DMS153 treated with DMSO at 0.1 percent for 48 hours (cell line): ENCODE data around the gene OR56A5.
"Not testable (repeated sequence)": the region's sequence is repeated elsewhere in the genome, so short reads cannot be mapped to it uniquely, and the experiment has no call there.

Source experiments
- DNase-seq: peaks from one replicate; lab custom pipeline; 2025; ENCODE audit not compliant: unreplicated experiment; lab: John Stamatoyannopoulos, UW

Gene OR56A5, protein sequence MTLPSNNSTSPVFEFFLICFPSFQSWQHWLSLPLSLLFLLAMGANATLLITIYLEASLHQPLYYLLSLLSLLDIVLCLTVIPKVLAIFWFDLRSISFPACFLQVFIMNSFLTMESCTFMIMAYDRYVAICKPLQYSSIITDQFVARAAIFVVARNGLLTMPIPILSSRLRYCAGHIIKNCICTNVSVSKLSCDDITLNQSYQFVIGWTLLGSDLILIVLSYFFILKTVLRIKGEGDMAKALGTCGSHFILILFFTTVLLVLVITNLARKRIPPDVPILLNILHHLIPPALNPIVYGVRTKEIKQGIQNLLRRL

DNA sequence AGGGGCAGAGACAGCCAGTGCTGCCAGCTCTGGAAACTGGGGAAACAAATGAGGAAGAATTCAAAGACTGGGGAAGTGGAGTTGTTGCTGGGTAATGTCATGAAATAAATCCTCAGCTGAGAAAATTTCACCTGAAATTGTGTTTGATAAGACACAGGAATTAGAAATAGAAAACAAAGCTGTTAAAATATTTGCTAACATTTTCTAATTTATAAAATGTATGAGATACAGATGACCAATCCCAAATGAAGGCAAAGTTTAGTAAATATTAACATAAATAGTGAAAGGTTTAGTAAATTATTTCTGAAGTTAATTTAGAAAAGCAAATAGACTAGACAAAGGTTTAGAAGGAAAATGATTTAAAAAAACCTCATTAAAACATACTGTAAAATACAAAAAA, at the start of gene OR56A5:
Gene OR56A5 (minus strand): TSS at position 101 of the 400 bp plus-strand sequence. CDS start 0 bp downstream, at position 101.
- DNase-seq: no peak

DNA sequence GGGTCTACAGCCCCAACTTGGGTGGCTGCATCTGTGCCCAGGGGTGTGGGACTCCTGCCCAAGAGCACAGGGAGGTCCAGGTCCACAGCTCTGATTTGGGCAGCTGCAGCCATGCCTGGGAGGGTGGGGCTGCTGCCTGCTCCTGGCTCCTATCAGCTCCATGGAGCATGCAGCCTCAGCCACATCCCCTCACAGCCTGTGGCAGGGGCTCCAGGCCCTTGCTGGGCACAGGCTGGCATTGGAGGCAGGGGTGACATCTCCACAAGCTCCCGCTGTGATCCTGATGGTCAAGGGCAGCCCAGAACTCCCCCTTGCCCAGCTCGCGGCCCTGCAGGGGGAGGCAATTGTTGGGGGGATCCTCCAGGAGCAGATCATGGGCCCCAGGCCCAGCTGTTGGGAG, 44.7 kb upstream of the OR56A5 start:
- DNase-seq: no peak

DNA sequence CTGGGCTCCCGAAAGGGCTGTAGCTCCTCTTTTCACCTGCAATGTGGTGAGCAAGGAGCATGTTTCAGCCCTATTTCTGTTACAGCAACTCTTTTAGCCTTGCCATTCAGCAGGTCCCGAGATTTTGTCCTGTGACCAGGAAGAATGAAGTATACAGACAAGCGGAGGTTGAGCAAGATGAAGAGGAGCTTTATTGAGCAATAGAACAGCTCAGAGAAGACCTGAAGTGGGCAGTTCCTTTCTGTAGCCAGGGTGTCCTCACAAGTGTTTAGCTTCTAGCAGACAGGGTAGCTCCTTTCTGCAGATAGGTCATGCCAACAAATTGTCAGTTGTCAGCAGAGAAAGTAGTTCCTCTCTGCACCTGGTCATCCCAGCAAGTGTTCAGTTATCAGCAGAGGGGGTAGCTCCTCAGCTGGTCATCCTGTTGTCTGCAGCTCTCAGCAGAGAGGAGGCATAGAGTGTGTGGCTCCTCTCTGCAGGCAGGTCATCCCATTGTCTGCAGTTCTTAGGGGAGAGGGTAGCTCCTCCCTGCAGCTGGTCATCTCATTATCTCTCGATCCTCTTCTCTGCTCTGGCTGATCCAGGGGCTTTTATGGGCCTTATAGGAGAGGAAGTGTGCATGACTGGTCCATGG, 43.9 kb upstream of the OR56A5 start:
- no peak for DNase-seq

DNA sequence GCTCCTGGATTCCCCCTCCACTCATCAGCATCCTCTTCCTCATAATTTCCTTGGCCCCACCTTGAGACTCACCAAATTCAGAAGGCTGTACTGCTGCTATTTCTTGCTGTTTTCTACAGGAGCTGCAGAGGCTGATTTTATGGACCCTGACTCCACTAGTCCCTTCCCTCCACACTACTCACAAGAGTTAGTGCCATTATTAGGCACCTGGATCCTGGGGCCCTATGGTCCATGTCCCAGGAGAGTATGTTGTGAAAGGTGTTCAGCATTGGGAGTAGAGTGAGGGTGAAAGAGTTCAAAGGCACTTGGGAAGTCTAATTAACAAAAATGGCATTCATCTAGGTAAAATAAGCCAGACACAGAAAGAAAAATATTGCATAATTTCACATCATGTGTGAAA, 38.6 kb upstream of the OR56A5 start, which contains the start of gene OR56A4:
Gene OR56A4 (minus strand): TSS at position 101 of the 400 bp plus-strand sequence. CDS start 3,954 bp downstream, outside the sequence.
- DNase-seq: no peak

DNA sequence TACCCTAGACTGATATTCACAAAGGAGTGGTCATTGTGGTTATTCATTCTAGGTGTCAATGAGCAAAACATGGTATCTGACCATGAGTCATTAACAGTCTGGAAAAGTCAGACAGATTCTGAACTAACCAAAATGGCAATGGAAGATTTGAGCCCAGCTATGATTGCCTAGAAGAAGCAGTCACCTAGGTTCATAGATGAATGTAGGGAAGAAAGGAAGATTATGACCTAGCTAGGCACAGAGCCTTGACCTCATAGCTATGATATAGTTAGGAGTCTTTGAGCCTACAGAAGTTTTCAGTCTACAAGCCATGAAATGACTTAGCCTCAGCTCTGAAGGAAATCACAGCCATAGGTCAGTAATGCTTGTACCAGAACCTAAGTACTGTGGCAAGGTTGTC, 38.1 kb upstream of the OR56A5 start:
- DNase-seq: no peak

DNA sequence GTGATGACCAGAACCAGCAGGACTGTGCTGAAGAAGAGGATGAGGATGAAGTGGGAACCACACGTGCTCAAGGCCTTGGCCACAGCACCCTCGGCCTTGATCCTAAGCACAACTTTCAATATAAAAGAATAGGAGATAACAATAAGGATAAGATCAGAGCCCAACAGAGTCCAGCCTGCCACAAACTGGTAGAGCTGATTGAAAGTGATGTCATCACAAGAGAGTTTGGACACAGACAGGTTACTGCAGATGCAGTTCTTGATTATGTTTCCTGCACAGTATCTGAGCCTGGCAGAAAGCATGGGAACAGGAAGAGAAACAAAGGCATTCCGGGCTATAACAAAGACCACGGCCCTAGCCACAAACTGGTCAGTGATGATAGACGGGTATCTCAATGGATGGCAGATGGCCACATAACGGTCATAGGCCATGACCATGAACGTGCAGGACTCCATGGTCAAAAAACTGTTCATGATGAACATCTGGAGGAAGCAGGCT, 34.0 kb upstream of the OR56A5 start:
- DNase-seq: no peak

DNA sequence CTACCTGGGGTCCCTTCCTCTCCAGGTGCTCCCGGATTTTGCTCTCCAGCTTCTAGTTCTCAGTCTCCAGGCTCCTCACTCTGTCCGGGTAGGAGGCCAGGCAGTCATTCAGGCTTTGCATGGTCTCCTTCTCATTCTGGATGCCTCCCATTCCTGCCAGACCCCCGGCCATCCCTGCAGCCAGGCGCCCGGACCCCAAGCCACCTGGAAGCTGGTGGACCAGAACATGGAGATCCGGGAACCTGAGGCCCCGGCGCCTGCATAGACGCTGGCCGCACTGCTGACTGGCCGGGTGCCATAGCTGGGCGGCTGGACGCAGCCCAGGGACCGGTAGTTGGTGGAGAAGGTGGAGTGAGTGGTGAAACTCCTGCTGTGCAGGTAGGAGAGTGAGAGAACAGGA, 26.5 kb upstream of the OR56A5 start:
- DNase-seq: no peak

DNA sequence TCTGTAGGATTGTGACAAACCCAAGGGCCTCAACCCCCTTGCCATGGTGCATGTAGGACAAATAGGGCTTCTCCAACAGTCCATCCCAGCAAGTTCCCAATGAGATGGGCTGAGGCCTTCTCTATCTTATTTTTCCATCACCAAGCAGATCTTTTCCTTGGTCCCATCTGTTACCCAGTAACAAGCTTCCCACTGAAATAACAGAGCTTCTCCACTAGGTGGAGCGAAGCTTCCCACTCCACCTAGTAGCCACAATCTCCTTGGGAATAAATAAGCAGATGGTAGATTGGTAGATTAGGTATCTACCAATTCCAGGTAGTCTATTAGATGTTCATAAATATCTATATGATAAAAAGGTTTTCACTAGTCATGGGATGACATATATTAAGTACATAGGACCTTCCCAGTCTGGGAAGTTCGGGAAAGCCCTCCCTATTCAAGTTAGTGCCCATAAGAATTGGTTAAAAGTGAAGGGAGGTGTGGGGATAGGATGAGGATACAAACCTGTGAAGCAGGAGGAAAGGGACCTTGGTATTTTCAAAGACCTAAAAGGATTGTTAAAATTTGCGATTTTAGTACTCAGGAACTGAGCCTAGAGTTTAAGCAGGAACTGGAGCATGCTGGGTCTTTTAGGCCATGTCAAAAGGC, 24.4 kb upstream of the OR56A5 start:
- peak; percentile 1 for DNase-seq

DNA sequence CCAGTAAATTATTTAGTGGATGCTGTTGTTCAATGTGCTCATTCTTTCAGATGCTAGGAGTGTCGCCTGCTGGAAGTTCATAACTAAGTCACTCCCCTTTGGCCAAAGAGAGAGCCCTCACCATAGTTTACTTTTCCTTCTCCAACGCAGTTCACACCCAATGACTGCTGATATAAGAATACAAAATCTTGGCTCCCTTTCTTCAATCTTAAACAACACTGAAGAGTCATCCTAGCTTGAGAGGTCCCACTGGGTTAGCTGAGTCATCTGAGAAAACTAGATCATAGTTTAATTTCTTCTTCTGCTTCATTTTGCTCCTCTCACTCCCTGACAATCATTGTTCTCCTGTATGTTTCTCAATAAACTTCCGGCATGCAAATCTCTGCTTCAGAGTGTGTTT, 23.9 kb upstream of the OR56A5 start:
- DNase-seq: no peak

DNA sequence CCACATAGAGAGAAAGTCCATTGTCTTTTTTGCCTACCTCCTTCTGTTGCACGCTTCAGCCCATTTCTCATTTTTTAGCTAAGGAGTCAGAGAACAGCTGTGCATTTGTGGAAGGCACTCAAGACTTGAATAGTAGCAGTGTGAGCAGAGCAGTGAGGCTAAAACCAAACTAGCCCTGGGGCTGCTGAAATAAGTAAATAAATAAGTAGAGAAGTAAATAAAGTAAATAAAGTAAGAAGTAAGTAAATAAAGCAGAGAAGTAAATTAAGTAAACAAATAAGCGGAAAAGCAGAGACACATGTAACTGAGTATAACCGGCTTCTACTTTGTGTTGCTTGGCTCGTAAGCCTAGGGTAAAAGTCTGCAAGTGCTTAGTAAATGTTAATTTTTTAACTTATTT, 20.9 kb upstream of the OR56A5 start:
- no peak for DNase-seq

DNA sequence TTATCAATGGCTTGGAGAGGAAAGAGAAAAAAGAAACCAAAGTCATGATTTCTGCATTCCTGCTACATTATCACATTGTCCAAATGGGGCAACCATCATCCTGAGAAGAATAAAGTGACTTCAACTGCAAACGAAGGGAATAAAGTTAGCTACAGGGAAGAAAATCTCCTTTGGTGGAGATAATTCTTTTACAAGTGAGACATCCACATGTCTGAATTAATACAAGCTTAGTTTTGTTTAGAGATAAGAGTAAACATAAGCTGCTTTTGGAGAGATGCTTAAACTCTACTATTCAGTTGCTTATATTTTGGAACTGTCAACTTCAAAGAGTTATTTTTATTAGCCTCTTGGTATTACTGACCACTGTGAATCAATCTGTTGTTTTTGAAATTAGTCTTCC, 18.6 kb upstream of the OR56A5 start, which contains the start of gene OR52L1:
Gene OR52L1 (minus strand): TSS at position 101 of the 400 bp plus-strand sequence. CDS start 55 bp downstream, at position 46.
- DNase-seq: no peak

DNA sequence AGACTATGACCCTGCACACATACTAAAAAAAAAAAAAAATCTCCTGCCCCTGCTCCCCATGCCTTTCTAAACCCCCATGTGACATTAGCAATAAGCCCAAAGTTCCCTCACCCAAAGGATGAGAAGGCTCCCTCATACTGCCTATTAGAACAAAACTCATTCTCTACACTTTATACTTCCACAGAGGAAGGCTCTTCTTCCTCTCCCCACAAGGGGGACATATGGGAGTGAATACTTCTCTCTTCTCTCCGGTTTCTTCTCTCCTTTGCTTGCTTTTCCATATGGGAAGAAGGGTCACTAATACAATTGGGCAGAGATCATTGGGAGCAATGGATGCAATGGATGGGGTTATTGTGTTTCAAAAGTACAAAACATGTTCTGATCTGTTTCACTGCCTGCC, 15.1 kb upstream of the OR56A5 start:
- DNase-seq: no peak

DNA sequence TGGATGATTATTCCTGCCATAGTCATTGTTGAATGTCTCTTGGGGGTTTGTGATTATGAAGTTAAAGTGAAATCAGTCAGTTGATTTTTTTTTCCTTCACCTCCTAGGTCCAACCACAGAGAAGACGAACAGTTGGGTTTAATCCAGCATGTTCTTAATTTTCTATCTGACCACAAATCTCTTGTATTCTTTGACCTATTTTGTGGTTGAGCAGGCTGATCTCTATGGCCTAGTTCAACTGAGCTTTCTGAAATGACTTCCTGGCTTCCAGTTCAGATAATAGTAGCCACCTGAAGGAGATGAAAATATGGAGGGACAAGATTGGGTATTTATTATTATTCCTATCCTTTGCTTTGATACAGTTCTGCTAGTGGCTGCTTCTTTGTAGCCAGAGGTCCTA, 5.2 kb upstream of the OR56A5 start:
- no peak for DNase-seq

DNA sequence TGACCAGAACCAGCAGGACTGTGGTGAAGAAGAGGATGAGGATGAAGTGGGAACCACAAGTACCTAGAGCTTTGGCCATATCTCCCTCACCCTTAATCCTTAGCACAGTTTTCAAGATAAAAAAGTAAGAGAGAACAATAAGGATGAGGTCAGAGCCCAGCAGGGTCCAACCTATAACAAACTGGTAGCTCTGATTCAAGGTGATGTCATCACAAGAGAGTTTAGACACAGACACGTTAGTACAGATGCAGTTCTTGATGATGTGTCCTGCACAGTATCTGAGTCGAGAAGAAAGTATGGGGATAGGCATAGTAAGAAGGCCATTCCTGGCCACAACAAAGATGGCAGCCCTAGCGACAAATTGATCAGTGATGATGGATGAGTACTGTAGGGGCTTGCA, 586 bp downstream of the OR56A5 start:
- no peak for DNase-seq

DNA sequence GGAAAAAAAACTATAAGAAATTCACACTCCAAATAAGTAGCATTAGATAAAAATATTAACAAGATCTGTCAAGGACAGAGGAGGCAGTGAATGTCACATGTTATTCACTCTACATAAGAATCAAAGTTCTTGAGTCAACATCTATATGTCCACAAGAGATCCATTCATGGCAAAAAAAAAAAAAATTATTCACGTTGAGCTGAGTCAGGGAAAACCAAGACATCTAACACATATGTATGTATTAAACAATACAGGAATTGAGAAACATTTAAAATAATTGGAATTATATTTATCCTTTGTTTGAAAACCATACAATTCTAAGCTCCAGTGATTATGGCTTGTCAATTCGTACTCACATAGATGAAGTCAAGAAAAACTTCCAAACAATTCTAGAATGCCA, 1.3 kb downstream of the OR56A5 start:
- no peak for DNase-seq

DNA sequence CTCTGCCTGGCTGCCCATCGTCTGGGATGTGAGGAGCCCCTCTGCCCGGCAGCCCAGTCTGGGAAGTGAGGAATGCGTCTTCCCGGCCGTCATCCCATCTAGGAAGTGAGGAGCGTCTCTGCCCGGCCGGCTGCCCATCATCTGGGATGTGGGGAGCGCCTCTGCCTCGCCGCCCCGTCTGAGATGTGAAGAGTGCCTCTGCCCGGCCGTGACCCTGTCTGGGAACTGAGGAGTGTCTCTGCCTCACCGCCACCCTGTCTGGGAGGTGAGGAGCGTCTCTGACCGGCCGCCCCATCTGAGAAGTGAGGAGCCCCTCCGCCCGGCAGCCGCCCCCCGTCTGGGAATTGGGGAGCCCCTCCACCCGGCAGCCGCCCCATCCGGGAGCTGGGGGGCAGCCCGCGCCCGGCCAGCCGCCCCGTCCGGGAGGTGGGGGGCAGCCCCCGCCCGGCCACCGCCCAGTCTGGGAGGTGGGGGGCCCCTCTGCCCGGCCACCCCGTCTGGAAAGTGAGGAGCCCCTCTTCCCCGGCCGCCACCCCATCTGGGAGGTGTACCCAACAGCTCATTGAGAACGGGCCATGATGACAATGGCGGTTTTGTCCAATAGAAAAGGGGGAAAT, 7.5 kb downstream of the OR56A5 start:
- not testable (repeated sequence) for DNase-seq

DNA sequence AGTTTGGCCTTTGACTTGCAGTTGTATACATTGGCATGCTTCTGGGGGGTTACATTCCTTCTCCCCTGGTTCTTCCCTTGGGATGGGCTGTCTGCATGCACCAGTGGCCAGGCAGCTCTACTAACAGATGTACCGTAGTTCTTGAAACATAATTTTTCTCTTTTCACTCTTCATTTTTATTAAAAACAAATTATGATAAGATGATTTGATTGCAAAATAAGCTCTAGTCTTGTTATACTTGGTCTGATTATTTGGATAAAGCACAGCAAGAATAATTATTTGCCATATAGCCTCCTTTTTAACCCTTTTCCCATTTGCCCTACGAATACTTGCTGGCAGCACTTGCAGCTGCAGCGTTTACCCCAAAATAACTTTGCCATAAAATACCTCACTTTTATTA, 12.7 kb downstream of the OR56A5 start:
- DNase-seq: no peak

DNA sequence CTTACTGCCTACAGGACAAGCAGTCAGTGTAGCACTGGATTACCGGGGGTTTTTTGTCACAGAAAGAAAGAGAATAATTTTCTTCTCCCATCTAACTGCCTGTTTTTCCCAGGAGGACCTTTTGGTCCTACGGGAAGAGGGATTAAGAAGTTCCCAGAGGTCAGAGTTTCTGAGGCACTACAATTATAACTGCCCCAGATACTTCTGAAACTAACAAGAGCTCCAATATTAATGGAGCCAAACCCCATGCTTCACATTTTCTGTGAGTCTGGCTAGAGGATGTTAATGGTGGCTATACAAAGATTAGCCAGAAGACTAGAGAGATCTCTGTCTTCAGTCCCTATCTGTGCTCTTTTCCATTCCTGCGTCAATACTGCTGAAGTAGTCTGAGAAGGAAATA, 26.3 kb downstream of the OR56A5 start, which contains the start of gene OR56A3:
Gene OR56A3 (plus strand): TSS at position 301 of the 400 bp plus-strand sequence. CDS start 5,096 bp downstream, outside the sequence.
- DNase-seq: no peak

DNA sequence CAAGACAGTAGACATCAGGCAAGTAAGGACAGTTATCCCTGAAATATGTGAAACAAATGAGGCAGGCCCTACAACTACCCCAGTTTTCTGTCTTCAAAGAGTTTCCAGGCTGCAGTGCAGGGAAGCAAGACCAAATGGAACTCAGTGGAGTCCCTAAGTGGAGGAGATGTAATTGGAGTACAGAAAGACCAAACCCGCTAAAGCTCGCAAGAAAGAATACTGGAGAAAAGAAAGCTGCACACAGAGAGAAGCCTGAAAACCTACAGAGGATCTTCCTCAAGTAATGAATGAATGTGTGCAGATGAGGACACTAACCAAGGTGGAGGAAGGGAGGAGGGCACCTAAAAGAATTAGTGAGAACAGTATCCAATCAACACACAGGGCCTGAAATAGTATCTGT, 27.5 kb downstream of the OR56A5 start:
- no peak for DNase-seq

DNA sequence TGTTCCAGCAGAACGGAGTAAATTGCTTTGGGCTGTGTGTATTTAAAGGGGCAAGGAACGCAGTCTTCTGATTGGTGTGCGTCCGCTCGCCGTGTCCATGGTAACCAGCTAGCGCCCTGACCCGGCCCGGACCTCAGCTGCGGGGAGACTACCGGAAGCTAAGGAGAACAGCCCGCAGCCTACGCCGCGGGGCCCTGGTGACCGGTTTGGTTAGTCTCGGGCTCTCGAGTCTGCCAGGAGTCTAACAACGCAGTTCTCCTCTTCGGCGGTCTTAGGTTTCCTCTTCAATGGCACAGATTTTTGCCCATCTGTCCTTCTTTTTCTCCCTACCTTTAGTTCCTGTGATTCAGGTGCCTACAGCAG, 29.7 kb downstream of the OR56A5 start:
- no peak for DNase-seq

DNA sequence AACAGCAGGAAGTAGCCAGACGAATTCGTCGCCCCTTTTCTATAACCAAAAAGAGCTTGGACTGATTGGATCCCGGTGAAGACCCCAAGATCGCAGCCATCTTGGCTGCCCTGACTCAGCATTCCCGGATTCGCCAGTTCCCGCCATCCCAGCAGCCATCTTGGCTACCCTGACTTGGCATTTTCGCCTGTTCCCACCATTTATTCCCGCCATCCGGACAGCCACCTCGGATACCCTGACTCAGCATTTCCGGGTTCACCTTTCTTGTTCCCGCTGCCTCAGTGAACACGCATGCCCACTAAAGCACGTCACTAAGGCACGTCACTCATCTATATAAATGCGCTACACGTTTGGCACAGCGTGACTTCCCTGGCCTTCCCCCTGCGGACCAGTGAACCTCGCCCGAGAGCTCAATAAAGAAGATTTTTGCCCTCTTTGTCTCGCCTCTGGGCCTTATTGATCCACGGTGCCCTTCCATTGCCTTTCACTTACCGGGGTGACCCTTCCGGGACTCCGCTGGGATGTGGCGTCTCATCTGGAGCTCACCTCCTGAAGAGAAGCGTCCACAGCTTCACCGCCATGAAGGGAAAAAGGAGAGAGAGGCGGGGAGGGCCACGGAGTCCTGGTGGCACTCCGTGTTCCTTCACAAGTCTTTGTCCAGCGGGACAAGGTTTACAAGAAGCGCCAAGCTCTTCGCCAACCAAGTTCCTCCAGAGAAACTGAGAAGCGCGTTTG, 30.3 kb downstream of the OR56A5 start:
- no peak for DNase-seq
